ENCODE results near the gene CCDC85B.

DNA sequence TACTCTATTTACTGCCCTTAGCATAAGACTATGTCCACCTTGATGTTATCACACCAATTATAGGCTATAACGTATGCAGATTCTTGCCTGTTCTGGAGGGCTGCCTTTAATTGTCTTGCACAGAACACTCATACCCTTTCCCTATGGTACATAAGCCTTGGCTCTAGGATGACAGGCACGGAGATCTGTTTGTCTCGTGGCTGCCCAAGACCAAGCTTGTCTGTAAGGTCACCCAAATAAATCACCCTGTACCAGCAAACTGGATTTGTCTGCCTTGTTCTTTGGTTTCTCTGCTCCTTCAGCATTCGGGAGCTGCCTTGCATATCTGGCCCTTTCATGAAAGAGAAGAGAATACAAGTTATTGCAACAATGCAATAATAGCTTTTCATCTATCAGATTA, 47.3 kb downstream of the CCDC85B start:
- TF ChIP-seq POLR2AphosphoS5 (IDR thresholded peaks at IDR 0.05; ENCODE audit: borderline replicate concordance, low read depth, low read length) (no peak), EZH2 (IDR thresholded peaks at IDR 0.05) (no peak)

Measured in SK-N-MC (cell line).